ENCODE data around the gene DCUN1D5. TPM values are rescaled to one million over a fixed set of nuclear protein-coding genes. Genes with fewer than 3 reads are reported as not detected.
A peak's percentile ranks its signal among the peaks of the same experiment; 100 is the strongest.

DCUN1D5 gene
- total and polyA plus RNA-seq, 2 experiments from 2014 or later, result 136 to 189 TPM

DNA sequence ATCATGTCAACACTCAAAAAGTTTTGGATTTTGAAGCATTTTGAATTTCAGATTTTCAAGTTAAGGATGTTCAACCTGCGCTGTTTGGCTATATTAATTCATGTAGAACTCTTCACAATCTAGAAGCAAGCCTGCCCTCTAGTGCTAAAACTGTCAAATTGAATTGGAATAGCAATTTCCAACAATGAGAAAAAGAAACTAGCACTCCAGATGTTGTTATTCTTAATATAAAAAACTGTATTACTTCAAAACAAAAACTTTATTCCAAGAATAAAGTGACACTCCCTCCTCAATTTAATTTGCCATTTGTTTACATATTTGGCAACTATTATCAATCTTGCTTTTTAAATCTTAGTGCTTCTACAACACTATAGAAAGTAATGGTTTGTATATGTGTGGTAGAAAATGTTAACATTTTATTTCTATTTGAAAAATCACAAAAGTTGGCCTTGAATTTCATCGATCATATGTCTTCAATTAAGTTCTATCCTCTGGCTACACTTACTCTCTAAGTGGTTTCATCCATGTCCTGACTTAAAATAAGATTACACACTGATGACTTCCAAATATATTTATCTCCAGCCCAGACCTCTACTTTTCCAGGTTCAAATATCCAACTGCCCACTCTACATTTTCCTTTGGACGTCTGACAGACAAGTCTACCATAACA lies 36.6 kb downstream of the DCUN1D5 start:
- no peak overlapping the region for H3K27ac ChIP-seq (ENCODE audit: low read depth)

DNA sequence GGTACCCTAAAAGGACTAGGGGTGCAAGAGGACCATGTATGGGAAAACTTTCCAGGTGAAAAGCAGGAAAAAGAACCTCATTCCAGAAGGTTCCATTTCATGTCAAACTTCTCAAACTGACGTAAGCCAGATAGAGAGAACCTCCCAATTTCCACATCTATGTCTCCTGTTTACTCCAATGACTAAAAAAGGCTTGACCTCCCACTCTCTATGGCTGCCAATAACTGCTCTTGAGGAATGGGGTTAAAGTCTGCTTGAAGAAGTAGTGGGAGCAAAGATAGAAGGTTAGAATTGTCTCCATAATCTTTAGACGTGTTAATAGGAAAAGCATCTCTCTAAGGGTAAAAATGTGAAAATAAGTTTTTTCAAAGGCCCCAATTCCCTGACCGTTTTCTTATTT lies 38.0 kb downstream of the DCUN1D5 start:
- no peak overlapping the region for H3K27ac Mint-ChIP-seq
- H3K4me3 ChIP-seq, result no peak overlapping the region
- H3K36me3 ChIP-seq (ENCODE audit: insufficient read depth), result no peaks in the 10 kb centered on the region
- no peaks in the 10 kb centered on the region for H3K9me3 Mint-ChIP-seq
- no peaks in the 10 kb centered on the region for H3K4me1 ChIP-seq (ENCODE audit: insufficient read depth)
- no peak overlapping the region for H3K27ac ChIP-seq (ENCODE audit: low read depth)
- H3K27me3 ChIP-seq (ENCODE audit: insufficient read depth), result no peaks in the 10 kb centered on the region
- H3K9me2 ChIP-seq (ENCODE audit: insufficient read depth), result no peaks in the 10 kb centered on the region
- H4K20me1 ChIP-seq (replicated peaks; ENCODE audit: insufficient read depth), result no peaks in the 10 kb centered on the region; the same call in 1 of the 2 replicates
- H3K27me3 Mint-ChIP-seq (ENCODE audit: insufficient read depth, low read depth, poor library complexity), result no peaks in the 10 kb centered on the region
- DNase-seq (ENCODE audit: low spot score) (no peak), ATAC-seq (no peak)
- no peaks in the 10 kb centered on the region for H3K36me3 Mint-ChIP-seq (ENCODE audit: low read depth)
- no peaks in the 10 kb centered on the region for H3F3A ChIP-seq (replicated peaks; ENCODE audit: low read depth)
- no peak overlapping the region for H3K4me3 Mint-ChIP-seq
- H2AFZ ChIP-seq, result no peak overlapping the region
- H3K4me2 ChIP-seq, result no peak overlapping the region
- H3K4me1 Mint-ChIP-seq, result no peaks in the 10 kb centered on the region
- H3K79me2 ChIP-seq (replicated peaks; ENCODE audit: insufficient read depth), result no peaks in the 10 kb centered on the region
- no peak for TF ChIP-seq ZNF114 (CRISPR knock-in tag; IDR thresholded peaks at IDR 0.05)
- TF ChIP-seq, protein P1, sequence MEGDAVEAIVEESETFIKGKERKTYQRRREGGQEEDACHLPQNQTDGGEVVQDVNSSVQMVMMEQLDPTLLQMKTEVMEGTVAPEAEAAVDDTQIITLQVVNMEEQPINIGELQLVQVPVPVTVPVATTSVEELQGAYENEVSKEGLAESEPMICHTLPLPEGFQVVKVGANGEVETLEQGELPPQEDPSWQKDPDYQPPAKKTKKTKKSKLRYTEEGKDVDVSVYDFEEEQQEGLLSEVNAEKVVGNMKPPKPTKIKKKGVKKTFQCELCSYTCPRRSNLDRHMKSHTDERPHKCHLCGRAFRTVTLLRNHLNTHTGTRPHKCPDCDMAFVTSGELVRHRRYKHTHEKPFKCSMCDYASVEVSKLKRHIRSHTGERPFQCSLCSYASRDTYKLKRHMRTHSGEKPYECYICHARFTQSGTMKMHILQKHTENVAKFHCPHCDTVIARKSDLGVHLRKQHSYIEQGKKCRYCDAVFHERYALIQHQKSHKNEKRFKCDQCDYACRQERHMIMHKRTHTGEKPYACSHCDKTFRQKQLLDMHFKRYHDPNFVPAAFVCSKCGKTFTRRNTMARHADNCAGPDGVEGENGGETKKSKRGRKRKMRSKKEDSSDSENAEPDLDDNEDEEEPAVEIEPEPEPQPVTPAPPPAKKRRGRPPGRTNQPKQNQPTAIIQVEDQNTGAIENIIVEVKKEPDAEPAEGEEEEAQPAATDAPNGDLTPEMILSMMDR (conservative IDR thresholded peaks at IDR 0.05; ENCODE audit: low read depth in 2 of 2), result no peak
- no peak for TF ChIP-seq EZH2phosphoT487 (IDR thresholded peaks at IDR 0.05; ENCODE audit: unreplicated experiment)
- TF ChIP-seq JUNB (IDR thresholded peaks at IDR 0.05; ENCODE audit: unreplicated experiment), result no peak
- TF ChIP-seq POLR2AphosphoS5 (IDR thresholded peaks at IDR 0.05; ENCODE audit: low read depth), result no peak
- TF ChIP-seq NANOG (IDR thresholded peaks at IDR 0.05; ENCODE audit: borderline replicate concordance), result no peak
- no peak for TF ChIP-seq STAT1 (IDR thresholded peaks at IDR 0.05; ENCODE audit: unreplicated experiment)
- no peak for TF ChIP-seq ZNF331 (CRISPR knock-in tag; IDR thresholded peaks at IDR 0.05; ENCODE audit: low read depth)
- TF ChIP-seq, protein P2, sequence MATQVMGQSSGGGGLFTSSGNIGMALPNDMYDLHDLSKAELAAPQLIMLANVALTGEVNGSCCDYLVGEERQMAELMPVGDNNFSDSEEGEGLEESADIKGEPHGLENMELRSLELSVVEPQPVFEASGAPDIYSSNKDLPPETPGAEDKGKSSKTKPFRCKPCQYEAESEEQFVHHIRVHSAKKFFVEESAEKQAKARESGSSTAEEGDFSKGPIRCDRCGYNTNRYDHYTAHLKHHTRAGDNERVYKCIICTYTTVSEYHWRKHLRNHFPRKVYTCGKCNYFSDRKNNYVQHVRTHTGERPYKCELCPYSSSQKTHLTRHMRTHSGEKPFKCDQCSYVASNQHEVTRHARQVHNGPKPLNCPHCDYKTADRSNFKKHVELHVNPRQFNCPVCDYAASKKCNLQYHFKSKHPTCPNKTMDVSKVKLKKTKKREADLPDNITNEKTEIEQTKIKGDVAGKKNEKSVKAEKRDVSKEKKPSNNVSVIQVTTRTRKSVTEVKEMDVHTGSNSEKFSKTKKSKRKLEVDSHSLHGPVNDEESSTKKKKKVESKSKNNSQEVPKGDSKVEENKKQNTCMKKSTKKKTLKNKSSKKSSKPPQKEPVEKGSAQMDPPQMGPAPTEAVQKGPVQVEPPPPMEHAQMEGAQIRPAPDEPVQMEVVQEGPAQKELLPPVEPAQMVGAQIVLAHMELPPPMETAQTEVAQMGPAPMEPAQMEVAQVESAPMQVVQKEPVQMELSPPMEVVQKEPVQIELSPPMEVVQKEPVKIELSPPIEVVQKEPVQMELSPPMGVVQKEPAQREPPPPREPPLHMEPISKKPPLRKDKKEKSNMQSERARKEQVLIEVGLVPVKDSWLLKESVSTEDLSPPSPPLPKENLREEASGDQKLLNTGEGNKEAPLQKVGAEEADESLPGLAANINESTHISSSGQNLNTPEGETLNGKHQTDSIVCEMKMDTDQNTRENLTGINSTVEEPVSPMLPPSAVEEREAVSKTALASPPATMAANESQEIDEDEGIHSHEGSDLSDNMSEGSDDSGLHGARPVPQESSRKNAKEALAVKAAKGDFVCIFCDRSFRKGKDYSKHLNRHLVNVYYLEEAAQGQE (IDR thresholded peaks at IDR 0.05; ENCODE audit: unreplicated experiment), result no peak
- TF ChIP-seq CREB1 (CRISPR knock-in tag; IDR thresholded peaks at IDR 0.05; ENCODE audit: low read depth), result no peak
- TF ChIP-seq EZH2 (IDR thresholded peaks at IDR 0.05; ENCODE audit: low read depth, unreplicated experiment), result no peak
- TF ChIP-seq, protein P3, sequence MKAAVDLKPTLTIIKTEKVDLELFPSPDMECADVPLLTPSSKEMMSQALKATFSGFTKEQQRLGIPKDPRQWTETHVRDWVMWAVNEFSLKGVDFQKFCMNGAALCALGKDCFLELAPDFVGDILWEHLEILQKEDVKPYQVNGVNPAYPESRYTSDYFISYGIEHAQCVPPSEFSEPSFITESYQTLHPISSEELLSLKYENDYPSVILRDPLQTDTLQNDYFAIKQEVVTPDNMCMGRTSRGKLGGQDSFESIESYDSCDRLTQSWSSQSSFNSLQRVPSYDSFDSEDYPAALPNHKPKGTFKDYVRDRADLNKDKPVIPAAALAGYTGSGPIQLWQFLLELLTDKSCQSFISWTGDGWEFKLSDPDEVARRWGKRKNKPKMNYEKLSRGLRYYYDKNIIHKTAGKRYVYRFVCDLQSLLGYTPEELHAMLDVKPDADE (IDR thresholded peaks at IDR 0.05), result no peak

More for the DNA sequence above, 36.6 kb downstream of the DCUN1D5 start:
- TF ChIP-seq NANOG (IDR thresholded peaks at IDR 0.05; ENCODE audit: borderline replicate concordance), result no peak
- TF ChIP-seq, protein P1 (conservative IDR thresholded peaks at IDR 0.05; ENCODE audit: low read depth in 2 of 2), result peak; percentile 59 to 69
- H3K4me3 Mint-ChIP-seq, result no peak overlapping the region
- H3K36me3 ChIP-seq (ENCODE audit: insufficient read depth), result no peaks in the 10 kb centered on the region
- H3K27me3 ChIP-seq (ENCODE audit: insufficient read depth), result no peaks in the 10 kb centered on the region
- no peak overlapping the region for H2AFZ ChIP-seq
- no peak overlapping the region for H3K4me3 ChIP-seq
- H3K27me3 Mint-ChIP-seq (ENCODE audit: insufficient read depth, low read depth, poor library complexity), result no peaks in the 10 kb centered on the region
- H3K4me1 ChIP-seq (ENCODE audit: insufficient read depth), result no peaks in the 10 kb centered on the region
- peak; percentile 62 for DNase-seq (ENCODE audit: low spot score)
- no peaks in the 10 kb centered on the region for H3K9me3 Mint-ChIP-seq
- no peaks in the 10 kb centered on the region for H3K4me1 Mint-ChIP-seq
- H3F3A ChIP-seq (replicated peaks; ENCODE audit: low read depth), result no peaks in the 10 kb centered on the region
- H3K4me2 ChIP-seq, result no peak overlapping the region
- peaks cover 6% of the 10 kb centered on the region; the same call in 2 of the 3 replicates for H3K36me3 Mint-ChIP-seq (ENCODE audit: low read depth)
- no peak overlapping the region for H3K27ac Mint-ChIP-seq
- no peaks in the 10 kb centered on the region for H3K79me2 ChIP-seq (replicated peaks; ENCODE audit: insufficient read depth)
- H3K9me2 ChIP-seq (ENCODE audit: insufficient read depth), result no peaks in the 10 kb centered on the region
- no peaks in the 10 kb centered on the region; the same call in 1 of the 2 replicates for H4K20me1 ChIP-seq (replicated peaks; ENCODE audit: insufficient read depth)
- ATAC-seq, result no peak
